Esophagus squamous epithelium (tissue), 5 donors: Measurements from ENCODE around the gene TMEM271. TPM values are rescaled to one million over a fixed set of nuclear protein-coding genes. Genes with fewer than 3 reads are reported as not detected.

Source experiments
- DNase-seq: peaks from one replicate; lab custom pipeline; 2025; lab: John Stamatoyannopoulos, UW
- H3K27ac ChIP-seq, 4 donors: fragments of 200-600 bp; sonication (generic); one replicate each; pipeline ENCODE4 v1.5.1; 2016 to 2019; ENCODE audit warnings: mild to moderate bottlenecking in 1 of 4
- H3K27me3 ChIP-seq, 4 donors: fragments of 200-600 bp; sonication (generic); 1 replicate in 3 of 4; 2 replicates in 1 of 4; pipeline versions ENCODE4 v1.5.1 to v1.6.0; 2017 to 2021; ENCODE audit warnings: antibody characterized with exemption in 1 of 4
- H3K36me3 ChIP-seq, 3 donors: fragments of 200-600 bp; sonication (generic); one replicate each; pipeline ENCODE4 v1.5.1; 2016 to 2019
- H3K4me1 ChIP-seq, 3 donors: fragments of 200-600 bp; sonication (generic); one replicate each; pipeline ENCODE4 v1.5.1; 2017 to 2019
- H3K4me3 ChIP-seq, 4 donors: fragments of 200-600 bp; sonication (generic); 1 replicate in 3 of 4; 2 replicates in 1 of 4; pipeline ENCODE4 v1.5.1; 2016 to 2019; ENCODE audit warnings: mild to moderate bottlenecking in 2 of 4, moderate library complexity in 1 of 4
- H3K9me3 ChIP-seq, 3 donors: fragments of 200-600 bp; sonication (generic); one replicate each; pipeline ENCODE4 v1.5.1; 2016 to 2019
- CTCF ChIP-seq, 6 experiments: fragments of 450-650 bp in 4 of 6; fragments of 200-600 bp in 2 of 6; sonication (generic) in 2 of 6; IDR thresholded peaks; one replicate each; pipeline ENCODE4 v1.5.1; 2016 to 2019; ENCODE audit warnings: antibody characterized with exemption in 6 of 6, mild to moderate bottlenecking in 4 of 6, moderate library complexity in 4 of 6
- POLR2A ChIP-seq, 4 donors: fragments of 450-650 bp; IDR thresholded peaks; one replicate each; pipeline ENCODE4 v1.6.1; 2017; ENCODE audit warnings: antibody characterized with exemption in 4 of 4, mild to moderate bottlenecking in 4 of 4, moderate library complexity in 3 of 4
- WGBS, 2 donors: methylation state at CpG; one replicate each; pipeline ENCODE4 v1.1.5; 2018; 5-methylcytosine and 5-hydroxymethylcytosine counted together
- intact Hi-C: fragments of 100-400 bp; cut with DNase I; formaldehyde crosslinking; loops from one replicate; pipeline ENCODE4 v1.15.0; 2022
- total RNA-seq, 4 donors: library from RNA; depleted of rRNA; stranded (reverse); fragments of >200 nt; gene quantifications; one replicate each; pipeline ENCODE4 v1.1.0, GENCODE V29; 2016
- donor health status: DM: yes; HTN: yes; CAD: no.

The TMEM271 gene
- total RNA-seq, 4 donors from 2014 or later = 0.19 TPM; not detected in 3

- Histone ChIP-seq H3K27me3 (peaks cover 0 to 44% (median 0%) of the 10 kb centered on the region in 4 donors), H3K9me3 (no peaks in the 10 kb centered on the region), H3K36me3 (no peaks in the 10 kb centered on the region), H3K4me3 (no peak overlapping the region), H3K4me1 (no peaks in the 10 kb centered on the region), H3K27ac (no peak overlapping the region)
- WGBS, 2 donors = 74 to 87% methylated on average over 15 to 18 of the region's 24 CpGs
- DNase-seq = no peak
- TF ChIP-seq CTCF (IDR thresholded peaks at IDR 0.05) = no peak
- TF ChIP-seq POLR2A (IDR thresholded peaks at IDR 0.05) = no peak
- intact Hi-C loops = no loop called here
Measured at GRCh38 chr4:601612-602558, 25.8 kb upstream of the TMEM271 start.

- Histone ChIP-seq H3K4me3 (no peak overlapping the region), H3K27me3 (peaks cover 0 to 44% (median 0%) of the 10 kb centered on the region in 4 donors), H3K9me3 (no peaks in the 10 kb centered on the region), H3K4me1 (no peaks in the 10 kb centered on the region), H3K27ac (no peak overlapping the region), H3K36me3 (no peaks in the 10 kb centered on the region)
- intact Hi-C loops = no loop called here
- WGBS, 2 donors = 56 to 65% methylated on average over 9 to 10 of the region's 11 CpGs
- DNase-seq = no peak
- TF ChIP-seq POLR2A (IDR thresholded peaks at IDR 0.05) = no peak
- TF ChIP-seq CTCF (IDR thresholded peaks at IDR 0.05) = no peak
Measured at GRCh38 chr4:600850-601515, 24.9 kb upstream of the TMEM271 start.

GRCh38 chr4:600166-600565, 24.1 kb upstream of the TMEM271 start:
- H3K4me3 ChIP-seq = no peak overlapping the region
- no peaks in the 10 kb centered on the region for H3K36me3 ChIP-seq
- peaks cover 0 to 42% (median 0%) of the 10 kb centered on the region in 4 donors for H3K27me3 ChIP-seq
- H3K27ac ChIP-seq = no peak overlapping the region
- H3K4me1 ChIP-seq = no peaks in the 10 kb centered on the region
- no peaks in the 10 kb centered on the region for H3K9me3 ChIP-seq
- no peak for DNase-seq
- intact Hi-C loops = no loop called here
- WGBS, 2 donors = 67 to 81% methylated on average over 1 to 4 of the region's 6 CpGs
- TF ChIP-seq CTCF (IDR thresholded peaks at IDR 0.05) (no peak), POLR2A (IDR thresholded peaks at IDR 0.05) (no peak)

- Histone ChIP-seq H3K27me3 (peaks cover 0 to 42% (median 0%) of the 10 kb centered on the region in 4 donors), H3K27ac (no peak overlapping the region), H3K4me1 (no peaks in the 10 kb centered on the region), H3K4me3 (no peak overlapping the region), H3K9me3 (peaks cover 0 to 3% (median 0%) of the 10 kb centered on the region in 3 donors), H3K36me3 (no peaks in the 10 kb centered on the region)
- intact Hi-C loops = no loop called here
- TF ChIP-seq CTCF (IDR thresholded peaks at IDR 0.05) (no peak), POLR2A (IDR thresholded peaks at IDR 0.05) (no peak)
- WGBS, 2 donors = 68 to 81% methylated on average over 2 to 3 of the region's 3 CpGs
- DNase-seq = no peak
Measured at GRCh38 chr4:598925-599324, 22.8 kb upstream of the TMEM271 start.
